GM15510 (cell line): Measurements from ENCODE around the gene PIM3.

Experiments used
- POLR2A ChIP-seq: IDR thresholded peaks from 3 replicates; pipeline ENCODE4 v1.6.1; 2011; ENCODE audit warnings: borderline replicate concordance; ENCODE audit not compliant: insufficient read length; ENCODE audit errors: extremely low read depth

Gene PIM3

DNA sequence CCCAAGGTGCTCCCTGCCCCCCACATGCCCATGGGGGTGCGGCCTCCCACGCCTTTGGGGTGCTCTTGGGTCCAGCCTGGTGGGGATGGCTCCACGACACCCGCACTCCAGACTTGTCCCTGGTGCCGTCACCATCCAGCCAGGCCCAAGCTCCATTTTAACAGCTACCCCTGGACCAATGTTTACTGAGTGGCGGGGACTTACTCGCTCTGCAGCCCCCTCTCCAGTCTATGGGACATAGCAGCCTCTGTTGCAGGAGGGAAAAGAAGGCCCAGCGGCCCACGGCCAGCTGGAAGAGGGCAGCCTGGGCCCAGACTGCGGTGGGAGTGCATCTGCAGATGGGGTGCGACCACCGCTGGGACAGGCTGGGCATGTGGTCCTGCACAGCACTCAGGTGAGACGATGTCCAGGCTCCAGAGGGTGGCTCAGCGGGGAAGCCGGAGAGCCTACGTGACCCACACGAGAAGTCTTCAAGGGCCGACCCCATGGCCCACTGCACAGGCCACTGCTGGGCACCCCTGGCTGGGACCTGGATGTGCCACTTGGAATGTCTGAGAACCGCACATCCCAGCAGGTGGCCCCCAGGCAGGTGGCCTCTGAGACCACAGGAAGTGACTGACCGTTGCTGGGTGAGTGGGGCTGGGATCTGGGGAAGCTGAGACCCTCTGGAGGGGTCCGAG is 33.9 kb downstream of the PIM3 start:
- no peak for TF ChIP-seq POLR2A

DNA sequence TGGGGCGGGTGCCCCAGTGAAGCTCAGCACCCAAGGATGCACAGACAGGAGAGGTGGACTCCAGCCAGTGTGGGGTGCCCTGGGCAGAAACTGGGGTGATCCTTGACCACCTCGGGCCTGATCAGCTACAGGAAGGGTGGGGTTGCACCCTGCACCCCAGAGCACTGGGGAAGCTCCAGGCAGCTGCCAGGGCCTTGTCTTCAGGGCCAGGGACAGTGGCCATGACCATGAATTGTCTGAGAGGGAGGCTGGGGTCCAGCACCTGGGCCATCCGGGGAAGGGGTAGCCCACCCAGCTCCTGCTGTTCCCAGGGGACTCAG is 34.4 kb downstream of the PIM3 start:
- no peak for TF ChIP-seq POLR2A

DNA sequence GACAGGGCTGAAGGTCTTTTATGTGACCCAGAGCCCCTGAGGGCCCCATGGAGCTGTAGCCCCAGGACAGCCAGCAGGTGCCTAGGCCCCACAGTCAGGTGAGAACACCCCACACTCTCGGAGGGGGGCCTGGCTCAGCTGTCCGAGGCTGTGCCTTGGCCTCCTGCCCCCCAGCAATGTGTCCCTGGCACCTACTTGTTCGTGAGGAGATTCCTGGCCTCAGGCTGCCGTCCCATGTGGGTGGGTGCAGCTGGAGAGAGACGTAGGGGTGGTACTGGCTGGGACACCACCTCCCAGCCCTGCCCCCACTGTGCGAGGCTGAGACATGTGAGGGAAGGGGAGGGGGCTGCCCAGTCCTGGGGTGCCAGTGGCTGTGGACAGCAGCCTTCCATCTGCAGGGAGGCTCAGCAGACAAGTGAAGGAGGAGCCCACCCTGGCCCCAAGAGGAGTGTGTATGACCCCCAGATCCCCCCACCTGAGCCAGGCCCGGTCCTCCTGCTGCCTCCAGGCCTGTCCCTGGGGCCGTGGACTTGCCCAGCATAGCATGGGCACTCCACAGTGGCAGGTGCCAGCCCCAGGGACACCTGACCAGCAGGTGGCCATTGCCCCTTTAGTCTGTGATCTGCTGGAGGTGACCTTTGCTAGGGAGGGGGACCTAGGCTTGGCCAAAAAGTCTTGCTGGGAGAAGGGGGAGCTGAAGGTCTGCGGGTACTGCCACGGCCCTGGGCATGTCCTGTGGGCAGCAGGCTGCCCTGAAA is 35.0 kb downstream of the PIM3 start:
- TF ChIP-seq POLR2A, result no peak

DNA sequence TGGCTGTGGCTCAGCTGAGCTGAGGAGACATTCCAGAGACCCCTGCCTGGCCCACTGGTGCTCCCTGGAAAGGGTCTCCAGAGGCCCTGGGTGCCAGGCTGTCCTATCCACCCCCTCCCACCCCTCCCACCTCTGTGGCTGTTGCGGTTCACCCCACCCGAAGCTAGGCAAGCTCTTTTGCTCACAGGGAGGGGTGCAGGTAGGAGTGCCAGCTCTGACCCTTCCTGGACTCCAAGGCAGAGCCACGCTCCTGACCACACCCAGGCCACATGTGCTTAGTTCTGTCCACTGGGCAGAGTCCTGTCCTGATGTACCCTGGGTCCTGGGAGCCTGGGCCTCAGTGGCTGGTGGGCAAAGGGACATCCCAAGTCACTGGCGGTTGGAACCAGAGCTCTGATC is 35.5 kb downstream of the PIM3 start:
- TF ChIP-seq POLR2A, result no peak

DNA sequence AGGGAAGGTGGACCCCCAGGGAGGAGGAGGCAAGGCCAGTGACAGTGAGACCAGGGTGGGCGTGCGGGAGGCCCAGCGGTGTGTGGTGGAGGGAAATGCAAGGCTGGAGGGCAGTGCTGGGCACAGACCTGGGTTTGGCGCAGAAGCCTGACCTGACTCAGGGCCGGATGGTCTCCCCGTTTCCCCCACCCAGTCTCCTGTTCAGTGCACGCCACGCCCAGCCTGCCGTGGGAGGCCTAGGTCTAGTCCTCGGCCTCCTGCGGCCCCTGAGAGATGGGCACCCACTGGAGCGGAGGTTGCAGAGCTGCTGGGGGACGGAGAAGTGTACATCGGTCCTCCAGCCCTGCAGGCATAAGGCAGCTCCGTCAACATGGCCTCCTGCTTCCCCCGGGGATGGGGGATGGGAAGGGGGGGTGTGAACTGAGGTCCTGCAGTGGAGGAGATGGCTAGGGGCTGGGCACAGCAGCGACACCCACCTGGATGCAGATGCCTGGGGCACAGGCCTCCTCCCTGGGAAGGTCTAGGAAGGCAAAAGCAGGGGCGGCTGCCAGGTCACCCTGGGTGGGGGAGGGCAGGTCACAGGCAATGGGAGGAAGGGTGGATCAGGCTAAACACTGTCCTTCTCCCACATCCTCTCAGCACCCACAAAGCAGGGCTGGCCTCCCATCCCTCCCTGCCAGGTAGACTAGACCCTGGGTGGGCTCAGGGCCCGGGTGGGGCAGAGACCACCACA is 36.1 kb downstream of the PIM3 start:
- TF ChIP-seq POLR2A, result no peak

DNA sequence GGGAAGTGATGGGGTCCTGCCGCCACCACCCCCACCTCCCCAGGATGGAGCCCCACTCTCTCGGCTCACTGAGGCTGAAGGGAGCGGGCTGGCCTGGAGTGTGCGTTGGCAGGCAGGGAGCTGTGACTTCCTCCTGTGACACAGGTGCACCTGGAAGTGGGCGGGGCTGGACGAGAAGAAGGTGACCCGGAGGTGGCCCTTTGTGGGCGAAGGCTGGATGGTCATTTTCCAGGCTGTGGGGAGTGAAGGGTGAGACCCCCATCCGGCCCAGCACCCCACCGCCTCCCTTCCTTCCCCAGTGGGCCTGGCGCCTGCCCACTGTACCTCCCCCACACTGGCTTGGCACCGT is 36.7 kb downstream of the PIM3 start:
- no peak for TF ChIP-seq POLR2A

DNA sequence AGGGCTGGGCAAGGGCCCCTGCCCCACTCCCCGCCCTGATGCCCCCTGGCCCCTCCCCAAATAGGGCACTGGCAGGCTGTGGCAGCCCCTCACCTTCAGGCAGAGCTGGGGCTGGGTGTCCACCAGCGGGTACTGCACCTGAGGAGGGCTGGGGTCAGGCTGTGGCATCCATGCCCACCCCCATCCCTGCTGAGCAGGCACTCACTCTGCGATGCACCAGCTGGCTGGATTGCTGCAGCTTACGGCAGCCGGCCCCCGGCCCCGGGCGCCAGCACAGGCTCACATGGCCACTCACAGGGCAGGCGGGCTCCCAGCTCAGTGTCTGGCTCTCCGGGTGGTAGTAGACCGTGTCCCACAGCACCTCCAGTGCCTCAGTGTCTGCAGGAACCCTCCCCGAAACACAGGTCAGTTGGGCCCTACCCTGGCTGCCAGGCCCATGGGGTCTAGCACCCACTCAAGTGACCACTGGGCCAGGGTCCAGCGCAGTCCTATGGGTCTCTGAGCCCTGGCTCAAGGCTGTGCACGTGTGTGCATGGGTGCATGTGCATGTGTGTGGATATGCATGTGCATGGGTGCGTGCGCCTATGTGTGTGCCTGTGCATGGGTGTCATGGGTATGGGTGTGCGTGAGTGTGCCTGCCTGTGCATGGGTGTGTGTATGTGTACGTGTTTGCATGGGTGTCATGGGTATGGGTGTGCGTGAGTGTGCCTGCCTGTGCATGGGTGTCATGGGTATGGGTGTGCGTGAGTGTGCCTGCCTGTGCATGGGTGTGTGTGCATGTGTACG is 37.6 kb downstream of the PIM3 start:
- no peak for TF ChIP-seq POLR2A

DNA sequence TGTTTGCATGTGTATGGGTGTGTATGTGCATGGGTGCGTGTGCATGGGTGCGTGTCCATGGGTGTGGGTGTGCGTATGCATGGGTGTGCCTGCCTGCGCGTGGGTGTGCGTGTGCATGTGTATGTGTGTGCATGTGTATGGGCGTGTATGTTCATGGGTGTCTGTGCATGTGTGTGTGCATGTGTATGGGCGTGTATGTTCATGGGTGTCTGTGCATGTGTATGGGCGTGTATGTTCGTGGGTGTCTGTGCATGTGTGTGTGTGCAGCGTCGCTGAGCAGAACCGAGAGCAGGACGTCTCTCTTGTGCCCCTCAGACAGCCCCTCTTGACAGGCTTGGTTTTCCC is 38.1 kb downstream of the PIM3 start:
- no peak for TF ChIP-seq POLR2A

DNA sequence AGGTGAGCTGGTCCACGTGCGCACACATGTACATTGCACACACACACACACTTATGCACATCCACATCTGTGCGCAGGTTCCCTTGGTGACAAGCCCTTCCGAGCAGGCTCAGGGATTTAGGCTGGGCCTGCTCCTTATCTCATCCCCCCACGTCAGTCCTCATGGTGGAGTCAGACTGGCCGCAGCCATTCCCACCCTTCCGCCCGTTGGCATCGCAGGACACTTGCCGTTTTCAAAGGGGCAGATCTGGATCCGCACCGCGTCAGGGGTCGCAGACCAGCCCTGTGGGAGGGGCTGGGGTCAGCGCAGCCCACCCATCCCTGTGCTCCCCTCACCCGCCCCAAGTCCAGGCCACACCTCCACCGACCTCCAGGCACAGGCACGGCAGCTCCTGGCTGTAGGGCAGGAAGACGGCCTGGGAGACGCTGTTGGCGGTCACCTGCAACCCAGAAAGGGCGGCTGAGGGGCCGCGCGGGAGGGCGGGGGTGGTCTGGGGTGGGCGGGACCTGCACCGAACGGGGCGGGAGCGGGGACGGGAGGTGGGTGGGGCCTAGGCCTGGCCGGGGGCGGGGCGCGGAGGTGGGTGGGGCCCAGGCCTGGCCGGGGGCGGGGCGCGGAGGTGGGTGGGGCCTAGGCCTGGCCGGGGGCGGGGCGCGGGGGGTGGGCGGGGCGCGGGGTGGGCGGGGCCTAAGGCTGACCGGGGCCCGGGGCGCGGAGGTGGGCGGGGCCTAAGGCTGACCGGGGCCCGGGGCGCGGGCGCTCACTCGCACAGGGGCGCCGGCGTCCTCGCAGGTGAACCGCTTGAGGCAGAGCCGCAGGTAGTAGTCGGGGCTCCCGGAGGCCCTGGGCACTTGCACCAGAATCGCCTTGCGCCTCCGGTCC is 38.7 kb downstream of the PIM3 start:
- TF ChIP-seq POLR2A, result no peak

DNA sequence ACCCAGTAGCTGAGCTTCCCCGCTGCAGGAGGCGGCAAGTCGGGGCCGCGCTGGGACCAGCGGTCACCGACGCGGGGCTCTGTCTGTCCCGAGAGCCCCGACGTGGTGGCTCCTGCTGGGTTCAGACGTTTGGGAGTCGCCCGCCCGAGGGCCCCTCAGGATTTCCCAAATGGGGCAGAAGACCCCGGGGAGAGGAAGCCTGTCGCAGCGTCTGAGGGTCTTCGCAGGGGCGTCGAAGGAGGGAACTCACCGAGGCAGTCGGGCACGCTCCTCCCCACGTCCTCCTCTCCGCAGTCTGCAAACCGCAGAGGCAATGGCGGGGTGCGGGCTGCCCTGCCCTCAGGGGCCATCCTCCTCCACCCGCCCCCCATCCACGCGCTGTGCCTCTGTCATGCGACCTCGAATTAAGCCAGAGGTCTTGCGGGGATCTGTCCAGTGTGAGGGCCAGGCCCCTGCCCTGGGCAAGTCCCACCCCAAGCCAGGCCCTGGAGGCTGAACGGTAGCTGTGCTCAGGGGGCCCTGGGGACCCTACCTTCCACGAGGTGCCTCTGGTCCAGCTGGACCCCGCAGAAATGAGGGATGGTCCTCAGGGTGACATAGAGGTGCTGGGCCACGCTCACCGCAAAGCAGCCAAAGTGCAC is 39.5 kb downstream of the PIM3 start:
- no peak for TF ChIP-seq POLR2A

DNA sequence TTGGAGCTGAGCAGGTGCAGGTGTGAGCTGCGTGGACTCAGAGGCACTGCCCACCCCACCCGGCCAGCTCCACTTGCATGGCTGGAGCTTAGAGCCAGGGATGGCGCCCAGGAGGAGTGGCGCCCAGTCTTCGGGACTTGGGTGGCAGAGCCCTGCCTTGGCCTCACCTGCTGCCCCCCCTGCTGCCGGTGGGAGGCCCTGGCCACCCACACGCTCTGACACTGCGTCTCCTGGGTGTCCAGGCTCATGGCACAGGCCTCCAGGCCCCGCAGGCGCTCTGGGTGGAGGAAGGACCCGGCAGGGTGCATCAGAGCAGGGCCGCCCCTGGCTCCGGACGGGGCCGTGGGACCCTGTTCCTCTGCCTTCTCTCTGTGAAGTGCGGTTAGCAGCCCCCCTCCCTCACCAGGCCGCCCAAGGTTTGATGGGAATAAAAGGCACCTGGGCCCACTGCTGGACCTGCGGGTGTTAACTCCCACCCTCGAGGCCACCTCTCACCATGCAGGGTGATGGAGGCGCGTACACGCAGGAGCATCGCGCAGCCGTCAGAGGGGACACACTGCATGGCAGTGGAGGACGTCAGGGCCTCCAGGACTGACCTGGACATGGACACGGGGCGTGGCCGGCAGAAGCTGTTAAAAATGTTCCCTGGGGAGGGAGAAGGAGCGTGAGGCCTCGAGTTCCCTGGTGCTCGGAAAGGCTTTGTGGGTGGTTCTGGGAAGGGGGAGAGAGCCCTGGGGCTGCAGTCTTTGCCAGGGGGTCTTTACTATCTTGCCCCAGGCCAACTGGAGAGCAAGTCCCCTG is 40.2 kb downstream of the PIM3 start:
- no peak for TF ChIP-seq POLR2A

DNA sequence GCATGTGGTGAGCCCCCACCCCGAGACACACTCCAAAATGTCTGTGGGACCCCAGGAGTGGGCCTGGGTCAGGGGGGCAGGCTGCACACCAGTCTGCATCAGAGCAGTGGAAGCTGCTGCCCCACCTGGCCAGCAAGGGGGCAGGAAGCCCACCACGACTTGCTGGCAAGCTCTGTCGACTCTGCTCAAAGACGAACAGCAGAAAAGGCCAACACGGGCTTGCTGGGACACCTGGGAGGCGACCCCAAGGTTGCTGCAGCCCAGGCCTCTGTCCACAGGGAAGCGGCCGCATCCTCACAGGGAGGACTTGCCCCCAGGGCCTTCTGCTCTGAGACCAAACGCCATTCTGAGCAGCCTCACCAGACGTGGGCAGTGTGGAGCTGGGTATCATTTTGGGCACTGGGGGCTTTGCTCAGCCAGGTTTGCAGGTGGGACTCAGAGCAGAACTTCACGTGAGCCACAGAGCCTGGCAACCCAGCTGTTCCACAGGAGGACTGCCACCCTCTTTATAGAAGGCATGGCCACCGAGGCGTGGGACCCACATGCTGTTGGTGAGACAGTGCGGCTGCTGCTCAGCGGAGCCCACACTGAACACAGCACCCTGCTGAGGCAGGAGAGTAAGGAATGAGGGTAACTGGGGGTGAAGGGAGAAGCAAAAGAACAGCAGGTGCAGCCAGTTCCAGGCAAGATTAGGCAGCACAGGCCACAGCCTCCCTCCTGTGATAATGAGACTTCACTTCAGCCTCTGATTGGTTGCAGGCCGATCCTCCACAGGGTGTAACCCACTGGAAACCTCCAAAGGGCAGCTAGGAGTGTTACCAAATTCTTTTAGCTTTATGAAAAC is 41.0 kb downstream of the PIM3 start:
- TF ChIP-seq POLR2A, result no peak
